GM15510 (cell line): ENCODE measurements around the gene NSD2.

Experiments used
- POLR2A ChIP-seq: IDR thresholded peaks from 3 replicates; pipeline ENCODE4 v1.6.1; 2011; ENCODE audit warnings: borderline replicate concordance; ENCODE audit not compliant: insufficient read length; ENCODE audit errors: extremely low read depth

Gene NSD2

GRCh38 chr4:1871471-1872021 is 353 bp downstream of the NSD2 start:
- peak; percentile 22 for TF ChIP-seq POLR2A

- TF ChIP-seq POLR2A: no peak
These were observed 1.7 kb downstream of the NSD2 start for GRCh38 chr4:1872870-1873269.

- TF ChIP-seq POLR2A: no peak
These were observed 2.1 kb downstream of the NSD2 start for GRCh38 chr4:1873291-1873690.

GRCh38 chr4:1873776-1874175 is 2.6 kb downstream of the NSD2 start:
- no peak for TF ChIP-seq POLR2A

GRCh38 chr4:1874201-1874600 is 3.0 kb downstream of the NSD2 start:
- no peak for TF ChIP-seq POLR2A

GRCh38 chr4:1879485-1879884 is 8.3 kb downstream of the NSD2 start:
- no peak for TF ChIP-seq POLR2A

- no peak for TF ChIP-seq POLR2A
These were observed 9.1 kb downstream of the NSD2 start for GRCh38 chr4:1880332-1880731.

GRCh38 chr4:1882850-1883271 is 11.7 kb downstream of the NSD2 start:
- no peak for TF ChIP-seq POLR2A

- no peak for TF ChIP-seq POLR2A
These were observed 12.4 kb downstream of the NSD2 start for GRCh38 chr4:1883583-1883982.

GRCh38 chr4:1885414-1885813 is 14.2 kb downstream of the NSD2 start:
- TF ChIP-seq POLR2A: no peak

GRCh38 chr4:1887052-1887451 is 15.9 kb downstream of the NSD2 start:
- TF ChIP-seq POLR2A: no peak

GRCh38 chr4:1890979-1891570 is 19.9 kb downstream of the NSD2 start:
- TF ChIP-seq POLR2A: no peak

- no peak for TF ChIP-seq POLR2A
These were observed 24.9 kb downstream of the NSD2 start for GRCh38 chr4:1895971-1896657.

GRCh38 chr4:1896658-1896991 is 25.4 kb downstream of the NSD2 start:
- TF ChIP-seq POLR2A: no peak

GRCh38 chr4:1898007-1898406 is 26.8 kb downstream of the NSD2 start:
- no peak for TF ChIP-seq POLR2A

GRCh38 chr4:1898681-1899080 is 27.5 kb downstream of the NSD2 start:
- no peak for TF ChIP-seq POLR2A
